Measurements from ENCODE around the gene MRGPRG. TPM values are rescaled to one million over a fixed set of nuclear protein-coding genes. Genes with fewer than 3 reads are reported as not detected.

Gene MRGPRG
- total RNA-seq, 1 experiment from 2014 or later = not detected

Other genes with a start within 250 kb of the MRGPRG start
- gene NAP1L4, start 226.5 kb downstream of the MRGPRG start, total RNA-seq (2021) = 73.3 and 86.7 TPM in 2 replicates
- gene CARS1, start 161.4 kb downstream of the MRGPRG start, total RNA-seq (2021) = 58.4 and 78.8 TPM in 2 replicates
- gene OSBPL5, start 53.5 kb downstream of the MRGPRG start, total RNA-seq (2021) = 6.4 and 8.8 TPM in 2 replicates
- gene MRGPRE, start 13.6 kb upstream of the MRGPRG start, total RNA-seq (2021) = not detected in 2 replicates
- gene ZNF195, start 160.3 kb upstream of the MRGPRG start, total RNA-seq (2021) = 11.4 and 13.4 TPM in 2 replicates

All from PC-9 (cell line).